K562 (cell line): ENCODE data around the gene NAE1. TPM values are rescaled to one million over a fixed set of nuclear protein-coding genes. Genes with fewer than 3 reads are reported as not detected.

Experiments used
- ARNT ChIP-seq, 2 experiments: fragments of 450-650 bp; IDR thresholded peaks; 2 replicates each; pipeline ENCODE4 v1.6.1; 2016; ENCODE audit warnings: mild to moderate bottlenecking in 1 of 2
- CAMTA2 ChIP-seq: fragments of 250-450 bp; sonication (Bioruptor Pico); conservative IDR thresholded peaks from 2 replicates; pipeline ENCODE4 v1.5.1; 2022
- CBX1 ChIP-seq: sonication (generic); IDR thresholded peaks from 2 replicates; pipeline ENCODE4 v1.6.1; 2016; ENCODE audit warnings: antibody characterized with exemption, low read depth, mild to moderate bottlenecking
- CEBPG ChIP-seq, 3 experiments: fragments of 200-800 bp in 1 of 3; sonication (Bioruptor generic) in 1 of 3; sonication (generic) in 1 of 3; formaldehyde crosslinking in 1 of 3; IDR thresholded peaks in 2 of 3; conservative IDR thresholded peaks in 1 of 3; 2 replicates each; pipeline versions ENCODE4 v1.6.1 to v1.8.0; 2016 to 2022; ENCODE audit warnings: missing compliant biosample characterization in 2 of 3, missing genetic modification characterization in 2 of 3, mild to moderate bottlenecking in 1 of 3, missing genetic modification reagents in 1 of 3
- FIP1L1 ChIP-seq: fragments of 200-400 bp; formaldehyde crosslinking; IDR thresholded peaks from 2 replicates; pipeline ENCODE4 v1.6.1; 2018; ENCODE audit warnings: mild to moderate bottlenecking, low read depth, low read length; ENCODE audit not compliant: poor library complexity, severe bottlenecking
- HINFP ChIP-seq: fragments of 450-650 bp; conservative IDR thresholded peaks from 2 replicates; pipeline ENCODE4 v1.6.1; 2016; ENCODE audit warnings: missing genetic modification characterization, low read depth, mild to moderate bottlenecking, control low read depth, missing compliant biosample characterization
- MEF2D ChIP-seq: conservative IDR thresholded peaks from 2 replicates; pipeline ENCODE4 v1.6.1; 2016; ENCODE audit warnings: low read depth, missing genetic modification characterization, missing compliant biosample characterization
- MEIS2 ChIP-seq: fragments of 450-650 bp; IDR thresholded peaks from 2 replicates; pipeline ENCODE4 v1.6.1; 2014; ENCODE audit warnings: mild to moderate bottlenecking; ENCODE audit not compliant: partially characterized antibody
- NONO ChIP-seq, 2 experiments: fragments of 200-400 bp in 1 of 2; fragments of 450-650 bp in 1 of 2; formaldehyde crosslinking in 1 of 2; IDR thresholded peaks; 2 replicates each; pipeline ENCODE4 v1.6.1; 2017; ENCODE audit warnings: low read depth in 2 of 2, mild to moderate bottlenecking in 2 of 2, moderate library complexity in 2 of 2, low read length in 1 of 2
- POLR3A ChIP-seq: IDR thresholded peaks from 2 replicates; pipeline ENCODE4 v1.6.1; 2011; ENCODE audit warnings: borderline replicate concordance, mild to moderate bottlenecking, moderate library complexity; ENCODE audit not compliant: insufficient read length, insufficient read depth; ENCODE audit errors: extremely low read depth
- RBM39 ChIP-seq: fragments of 200-400 bp; formaldehyde crosslinking; optimal IDR thresholded peaks from 2 replicates; pipeline ENCODE3; 2018; ENCODE audit warnings: low read depth, low read length
- SFPQ ChIP-seq: fragments of 200-400 bp; formaldehyde crosslinking; IDR thresholded peaks from 2 replicates; pipeline ENCODE4 v1.6.1; 2017; ENCODE audit warnings: mild to moderate bottlenecking, low read depth, low read length, moderate library complexity
- SLC30A9 ChIP-seq: fragments of 250-450 bp; sonication (Bioruptor Pico); IDR thresholded peaks from 2 replicates; pipeline ENCODE4 v1.8.0; 2022; ENCODE audit warnings: mild to moderate bottlenecking, moderate library complexity
- TAF15 ChIP-seq: fragments of 200-400 bp; formaldehyde crosslinking; IDR thresholded peaks from 2 replicates; pipeline ENCODE4 v1.6.1; 2017; ENCODE audit warnings: mild to moderate bottlenecking, low read depth, low read length, moderate library complexity
- TCF3 ChIP-seq: sonication (generic); formaldehyde crosslinking; IDR thresholded peaks from 2 replicates; pipeline ENCODE4 v1.4.0; 2020; ENCODE audit warnings: mild to moderate bottlenecking, missing genetic modification reagents
- TCF7L2 ChIP-seq: fragments of 150-350 bp; IDR thresholded peaks from 2 replicates; pipeline ENCODE4 v1.6.1; 2016; ENCODE audit warnings: low read depth, mild to moderate bottlenecking, low read length, moderate library complexity
- ZBTB12 ChIP-seq: fragments of 250-450 bp; sonication (Bioruptor Pico); IDR thresholded peaks from 2 replicates; pipeline ENCODE4 v1.4.0; 2020
- ZNF717 ChIP-seq: fragments of 250-450 bp; sonication (Bioruptor Pico); IDR thresholded peaks from 2 replicates; pipeline ENCODE4 v1.5.0; 2021
- ZNF778 ChIP-seq: fragments of 450-650 bp; formaldehyde crosslinking; IDR thresholded peaks from 2 replicates; pipeline ENCODE4 v1.4.0; 2020; ENCODE audit warnings: mild to moderate bottlenecking, moderate library complexity
- polyA plus RNA-seq, 8 experiments: library from polyadenylated mRNA; depleted of rRNA in 4 of 8; stranded (reverse) in 5 of 8; unstranded in 3 of 8; fragments of >200 nt; fragmentation: Nextera tagmentation in 2 of 8; fragmentation: Illumina TruSeq in 1 of 8; extraction: Ambion mirVana in 2 of 8; extraction: Trizol in 1 of 8; gene quantifications; 2 replicates each; pipeline versions ENCODE4 v1.2.1 to v1.2.3, GENCODE V29; 2011 to 2014; ENCODE audit warnings: inconsistent platforms in 1 of 8, missing spikeins in 1 of 8
- total RNA-seq, 7 experiments: library from RNA; depleted of rRNA in 6 of 7; stranded (reverse); fragments of >200 nt in 6 of 7; fragmentation: Illumina TruSeq in 2 of 7; extraction: Trizol in 2 of 7; gene quantifications; 2 replicates each; pipeline versions ENCODE4 v1.2.1 to v1.2.3, GENCODE V29; 2011 to 2021; ENCODE audit warnings: low replicate concordance in 1 of 7

Gene NAE1
- total and polyA plus RNA-seq, 9 of the 15 experiments (the other 6 are each of a cell fraction or from before 2014, with no cell fraction given), result 165 to 294 (median 230) TPM

- no peak for TF ChIP-seq RBM39
- no peak for TF ChIP-seq ZBTB12
- TF ChIP-seq ARNT (IDR thresholded peaks at IDR 0.05), result 0 out of 4 replicates have a peak, but pooled peaks of 1 of the 2 experiments have one; percentile 32
- no peak for TF ChIP-seq MEIS2
- no peak for TF ChIP-seq ZNF717
- TF ChIP-seq FIP1L1, result peak; percentile 72
- no peak for TF ChIP-seq POLR3A
- TF ChIP-seq TAF15, result no peak
- no peak for TF ChIP-seq CEBPG (CRISPR knock-in tag; IDR thresholded peaks at IDR 0.05)
- TF ChIP-seq CEBPG (tag; conservative IDR thresholded peaks at IDR 0.05 in 1 of 2, IDR thresholded peaks at IDR 0.05 in 1 of 2), result no peak
- no peak for TF ChIP-seq HINFP (tag)
- TF ChIP-seq CAMTA2 (CRISPR knock-in tag), result no peak
- 0 out of 2 replicates have a peak, but pooled peaks have one; percentile 7 for TF ChIP-seq TCF7L2
- TF ChIP-seq ZNF778 (CRISPR knock-in tag), result no peak
- no peak for TF ChIP-seq MEF2D (tag)
- peak in 1 of 2 experiments; percentile 75; a peak in 1 of 4 replicates for TF ChIP-seq NONO (IDR thresholded peaks at IDR 0.05; ENCODE audit: low read depth in 2 of 2, low read length in 1 of 2)
- TF ChIP-seq SLC30A9 (CRISPR knock-in tag), result no peak
- peak; percentile 86; the same call in 1 of the 2 replicates for TF ChIP-seq CBX1
- TF ChIP-seq SFPQ, result no peak
- TF ChIP-seq TCF3 (CRISPR knock-in tag), result no peak
Observed at GRCh38 chr16:66872943-66873684, 42.3 kb upstream of the NAE1 start (continued).
